Neural crest cell (in vitro differentiated cells): ENCODE results near the gene BAK1. TPM values are rescaled to one million over a fixed set of nuclear protein-coding genes. Genes with fewer than 3 reads are reported as not detected.

Experiments
- DNase-seq: peaks from one replicate; pipeline ENCODE4 v3.0.0; 2021; ENCODE audit warnings: low read depth, mixed read lengths, low spot score
- H3K27ac Mint-ChIP-seq: one replicate; pipeline ENCODE4 v1.8.0; 2021; ENCODE audit warnings: mild to moderate bottlenecking, mixed read lengths; ENCODE audit not compliant: unreplicated experiment
- H3K27me3 Mint-ChIP-seq: 2 replicates; pipeline ENCODE4 v1.8.0; 2021; ENCODE audit warnings: low read depth, mild to moderate bottlenecking, mixed read lengths
- H3K36me3 Mint-ChIP-seq: 2 replicates; pipeline ENCODE4 v1.8.0; 2021; ENCODE audit warnings: low read depth, mild to moderate bottlenecking, mixed read lengths
- H3K4me1 Mint-ChIP-seq: 2 replicates; pipeline ENCODE4 v1.8.0; 2021; ENCODE audit warnings: mixed read lengths
- H3K4me3 Mint-ChIP-seq: one replicate; pipeline ENCODE4 v1.8.0; 2021; ENCODE audit warnings: mild to moderate bottlenecking, mixed read lengths
- H3K9me3 Mint-ChIP-seq: 2 replicates; pipeline ENCODE4 v1.8.0; 2021; ENCODE audit warnings: mixed read lengths
- CTCF ChIP-seq: fragments of 200-600 bp; sonication (generic); conservative IDR thresholded peaks from 2 replicates; pipeline ENCODE4 v1.5.0; 2021; ENCODE audit warnings: antibody characterized with exemption, mild to moderate bottlenecking
- total RNA-seq: library from RNA; stranded (reverse); gene quantifications from 2 replicates; pipeline ENCODE4 v1.2.1, GENCODE V29; 2021

Gene BAK1
- total RNA-seq, 1 donor from 2014 or later, result 29.9 TPM

- Mint-ChIP-seq H3K27ac (no peak overlapping the region), H3K36me3 (no peaks in the 10 kb centered on the region), H3K27me3 (no peaks in the 10 kb centered on the region), H3K4me3 (peak overlapping the region; percentile 27), H3K9me3 (no peaks in the 10 kb centered on the region), H3K4me1 (peaks cover 14% of the 10 kb centered on the region)
- DNase-seq, result no peak
- no peak for TF ChIP-seq CTCF
These were observed 4.8 kb upstream of the BAK1 start for GRCh38 chr6:33584700-33585402.

GRCh38 chr6:33583591-33584155 lies 3.6 kb upstream of the BAK1 start:
- peak; percentile 44 for DNase-seq
- H3K27me3 Mint-ChIP-seq, result no peaks in the 10 kb centered on the region
- no peaks in the 10 kb centered on the region for H3K9me3 Mint-ChIP-seq
- H3K36me3 Mint-ChIP-seq, result no peaks in the 10 kb centered on the region
- TF ChIP-seq CTCF, result peak; percentile 51
- no peak overlapping the region for H3K27ac Mint-ChIP-seq
- H3K4me1 Mint-ChIP-seq, result peaks cover 15% of the 10 kb centered on the region
- peak overlapping the region; percentile 75 for H3K4me3 Mint-ChIP-seq

- no peak for TF ChIP-seq CTCF
- Mint-ChIP-seq H3K27ac (no peak overlapping the region), H3K9me3 (no peaks in the 10 kb centered on the region), H3K4me3 (no peak overlapping the region), H3K4me1 (peaks cover 10% of the 10 kb centered on the region), H3K27me3 (no peaks in the 10 kb centered on the region), H3K36me3 (no peaks in the 10 kb centered on the region)
- DNase-seq, result no peak
These were observed 1.1 kb upstream of the BAK1 start for GRCh38 chr6:33581186-33581585.

GRCh38 chr6:33578588-33579011 lies 1.5 kb downstream of the BAK1 start:
- no peaks in the 10 kb centered on the region for H3K27me3 Mint-ChIP-seq
- no peak for TF ChIP-seq CTCF
- DNase-seq, result no peak
- no peaks in the 10 kb centered on the region for H3K36me3 Mint-ChIP-seq
- peak overlapping the region; percentile 93 for H3K27ac Mint-ChIP-seq
- H3K4me1 Mint-ChIP-seq, result peaks cover 10% of the 10 kb centered on the region
- H3K4me3 Mint-ChIP-seq, result peak overlapping the region; percentile 83
- no peaks in the 10 kb centered on the region for H3K9me3 Mint-ChIP-seq

- no peak for TF ChIP-seq CTCF
- Mint-ChIP-seq H3K36me3 (no peaks in the 10 kb centered on the region), H3K9me3 (no peaks in the 10 kb centered on the region), H3K27me3 (no peaks in the 10 kb centered on the region), H3K27ac (peak overlapping the region; percentile 93), H3K4me1 (peaks cover 10% of the 10 kb centered on the region), H3K4me3 (peak overlapping the region; percentile 83)
- DNase-seq, result no peak
These were observed 1.9 kb downstream of the BAK1 start for GRCh38 chr6:33578164-33578563.
